Esophagus muscularis mucosa (tissue), 4 donors: ENCODE results near the gene TGFBR3. TPM values are rescaled to one million over a fixed set of nuclear protein-coding genes. Genes with fewer than 3 reads are reported as not detected.

Experiments
- DNase-seq: peaks from one replicate; pipeline ENCODE4 v3.0.0-alpha.2; 2017; ENCODE audit errors: extremely low spot score
- H3K27ac ChIP-seq, 4 donors: fragments of 200-600 bp; sonication (generic); replicated peaks in 1 of 4; 1 replicate in 3 of 4; 2 replicates in 1 of 4; pipeline ENCODE4 v1.5.1; 2016 to 2019; ENCODE audit warnings: mild to moderate bottlenecking in 1 of 4
- H3K27me3 ChIP-seq, 4 donors: fragments of 200-600 bp; sonication (generic); one replicate each; pipeline versions ENCODE4 v1.5.1 to v1.6.0; 2016 to 2019
- H3K36me3 ChIP-seq, 4 donors: fragments of 200-600 bp; sonication (generic); one replicate each; pipeline ENCODE4 v1.5.1; 2016 to 2019
- H3K4me1 ChIP-seq, 4 donors: fragments of 200-600 bp; sonication (generic); one replicate each; pipeline ENCODE4 v1.5.1; 2016 to 2019
- H3K4me3 ChIP-seq, 4 donors: fragments of 200-600 bp; sonication (generic); 1 replicate in 2 of 4; 2 replicates in 2 of 4; pipeline ENCODE4 v1.5.1; 2016 to 2019; ENCODE audit warnings: mild to moderate bottlenecking in 4 of 4, moderate library complexity in 1 of 4
- H3K9me3 ChIP-seq, 4 donors: fragments of 200-600 bp; sonication (generic); 1 replicate in 3 of 4; 2 replicates in 1 of 4; pipeline ENCODE4 v1.5.1; 2016 to 2019
- EP300 ChIP-seq: sonication (generic); formaldehyde crosslinking; IDR thresholded peaks from one replicate; pipeline ENCODE4 v1.6.1; 2017; ENCODE audit warnings: antibody characterized with exemption
- POLR2A ChIP-seq: fragments of 450-650 bp; IDR thresholded peaks from one replicate; pipeline ENCODE4 v1.6.1; 2017; ENCODE audit warnings: antibody characterized with exemption, moderate library complexity, mild to moderate bottlenecking, low read depth
- POLR2AphosphoS5 ChIP-seq, 2 donors: sonication (generic); formaldehyde crosslinking; IDR thresholded peaks; one replicate each; pipeline ENCODE4 v1.6.1; 2017; ENCODE audit warnings: antibody characterized with exemption in 2 of 2
- WGBS: methylation state at CpG from one replicate; pipeline ENCODE4 v1.1.5; 2018; 5-methylcytosine and 5-hydroxymethylcytosine counted together
- intact Hi-C: fragments of 100-400 bp; cut with DNase I; formaldehyde crosslinking; loops from one replicate; pipeline ENCODE4 v1.15.1; 2023
- total RNA-seq, 4 donors: library from RNA; depleted of rRNA; stranded (reverse); fragments of >200 nt; gene quantifications; one replicate each; pipeline versions ENCODE4 v1.1.0 to v1.2.1, GENCODE V29; 2016
- TF ChIP-seq, protein P1 (sequence below), 3 experiments: fragments of 200-600 bp in 2 of 3; fragments of 450-650 bp in 1 of 3; sonication (generic) in 2 of 3; IDR thresholded peaks; one replicate each; pipeline ENCODE4 v1.5.1; 2017 to 2019; ENCODE audit warnings: antibody characterized with exemption in 3 of 3, mild to moderate bottlenecking in 2 of 3, moderate library complexity in 1 of 3

The TGFBR3 gene
- total RNA-seq, 4 donors from 2014 or later: 176 to 262 (median 188) TPM

DNA sequence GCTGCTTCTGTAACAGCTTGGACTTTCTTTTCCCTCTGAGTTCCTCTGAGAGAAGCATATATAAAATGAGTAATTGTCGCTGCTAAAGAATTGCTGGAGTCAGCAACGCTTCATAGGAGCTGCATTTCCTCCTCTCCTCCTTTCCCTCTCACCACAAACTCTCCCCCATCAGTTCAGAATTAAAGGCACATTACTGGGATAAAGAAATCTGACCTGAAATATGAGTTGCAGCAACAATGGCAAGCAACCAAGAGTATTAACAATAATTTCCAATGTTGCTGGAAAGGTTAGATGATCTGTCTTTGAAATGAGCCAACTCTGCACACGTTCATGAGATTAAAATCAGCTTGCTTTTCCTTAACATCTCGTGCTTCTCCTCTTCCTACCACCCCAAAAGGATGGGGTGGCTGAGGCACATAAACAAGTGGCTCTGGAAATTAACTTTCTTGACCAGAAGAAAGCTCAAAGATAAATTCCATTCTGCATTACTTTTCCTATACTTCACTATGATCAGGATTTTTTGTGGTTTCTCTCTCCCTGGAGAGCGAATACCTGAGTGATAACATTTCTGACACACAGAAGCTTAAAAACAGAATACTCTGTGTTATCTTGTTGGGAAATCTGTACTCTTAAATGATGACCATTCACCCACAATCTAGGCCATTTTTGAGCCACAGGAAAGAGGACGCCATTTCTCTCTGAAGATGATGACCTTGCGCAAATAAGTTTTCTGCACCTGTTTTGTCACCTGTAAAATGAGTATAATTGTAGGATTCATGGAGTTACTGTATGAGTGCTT lies 90.2 kb downstream of the TGFBR3 start:
- no peaks in the 10 kb centered on the region for H3K27me3 ChIP-seq
- peaks cover 0 to 15% (median 8%) of the 10 kb centered on the region in 4 donors for H3K36me3 ChIP-seq
- WGBS: 54% methylated on average over 7 of the region's 7 CpGs
- H3K27ac ChIP-seq: peak overlapping the region; percentile 62 to 81 (median 68)
- no peak overlapping the region for H3K4me3 ChIP-seq
- TF ChIP-seq POLR2AphosphoS5 (IDR thresholded peaks at IDR 0.05) (peak in 1 of 2 donors; percentile 59), EP300 (no peak)
- DNase-seq: no peak
- peaks cover 58 to 93% (median 91%) of the 10 kb centered on the region in 4 donors for H3K4me1 ChIP-seq
- intact Hi-C loops: no loop called here
- H3K9me3 ChIP-seq: no peaks in the 10 kb centered on the region

DNA sequence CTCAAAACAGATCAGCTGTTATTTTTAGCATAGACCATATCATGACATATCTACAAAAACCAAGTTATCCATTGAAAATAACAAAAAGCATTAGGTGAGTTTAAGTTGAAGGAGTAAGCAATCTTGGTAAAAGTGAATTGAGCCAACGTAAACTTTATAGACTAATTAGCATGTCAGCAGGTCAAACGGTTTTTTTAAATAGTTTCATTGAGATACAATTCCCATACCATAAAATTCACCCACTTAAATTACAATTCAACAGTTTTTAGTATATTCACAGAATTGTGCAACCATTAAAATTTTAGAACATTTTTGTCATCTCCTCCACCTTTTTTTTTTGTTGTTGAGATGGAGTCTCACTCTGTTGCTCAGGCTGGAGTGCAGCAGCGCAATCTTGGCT lies 92.1 kb downstream of the TGFBR3 start:
- Histone ChIP-seq H3K9me3 (no peaks in the 10 kb centered on the region), H3K4me1 (peaks cover 53 to 99% (median 97%) of the 10 kb centered on the region in 4 donors), H3K27me3 (no peaks in the 10 kb centered on the region), H3K27ac (peak overlapping the region; percentile 62 to 81 (median 68)), H3K36me3 (peaks cover 0 to 15% (median 8%) of the 10 kb centered on the region in 4 donors), H3K4me3 (no peak overlapping the region)
- WGBS: 91% methylated on average over 3 of the region's 3 CpGs
- no peak for DNase-seq
- intact Hi-C loops: no loop called here
- TF ChIP-seq POLR2A (no peak), POLR2AphosphoS5 (IDR thresholded peaks at IDR 0.05) (no peak), EP300 (no peak)
- TF ChIP-seq, protein P1, sequence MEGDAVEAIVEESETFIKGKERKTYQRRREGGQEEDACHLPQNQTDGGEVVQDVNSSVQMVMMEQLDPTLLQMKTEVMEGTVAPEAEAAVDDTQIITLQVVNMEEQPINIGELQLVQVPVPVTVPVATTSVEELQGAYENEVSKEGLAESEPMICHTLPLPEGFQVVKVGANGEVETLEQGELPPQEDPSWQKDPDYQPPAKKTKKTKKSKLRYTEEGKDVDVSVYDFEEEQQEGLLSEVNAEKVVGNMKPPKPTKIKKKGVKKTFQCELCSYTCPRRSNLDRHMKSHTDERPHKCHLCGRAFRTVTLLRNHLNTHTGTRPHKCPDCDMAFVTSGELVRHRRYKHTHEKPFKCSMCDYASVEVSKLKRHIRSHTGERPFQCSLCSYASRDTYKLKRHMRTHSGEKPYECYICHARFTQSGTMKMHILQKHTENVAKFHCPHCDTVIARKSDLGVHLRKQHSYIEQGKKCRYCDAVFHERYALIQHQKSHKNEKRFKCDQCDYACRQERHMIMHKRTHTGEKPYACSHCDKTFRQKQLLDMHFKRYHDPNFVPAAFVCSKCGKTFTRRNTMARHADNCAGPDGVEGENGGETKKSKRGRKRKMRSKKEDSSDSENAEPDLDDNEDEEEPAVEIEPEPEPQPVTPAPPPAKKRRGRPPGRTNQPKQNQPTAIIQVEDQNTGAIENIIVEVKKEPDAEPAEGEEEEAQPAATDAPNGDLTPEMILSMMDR (IDR thresholded peaks at IDR 0.05): no peak

DNA sequence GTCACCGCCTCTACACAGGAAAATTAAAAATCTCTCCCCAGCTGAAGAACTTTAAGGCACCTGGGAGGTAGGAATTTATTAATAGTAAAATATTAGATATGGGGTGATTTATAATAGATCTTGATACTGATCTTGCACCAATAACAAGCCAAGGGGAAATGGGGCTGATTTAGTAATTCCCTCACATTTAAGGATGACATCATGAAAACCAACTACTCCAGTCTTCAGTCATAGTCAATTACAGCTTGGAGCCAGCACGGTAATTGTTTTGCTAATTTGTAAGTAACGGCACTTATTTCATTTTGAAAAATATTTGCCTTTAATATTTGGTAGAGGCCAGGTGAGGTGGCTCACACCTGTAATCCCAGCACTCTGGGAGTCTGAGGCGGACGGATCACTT lies 92.8 kb downstream of the TGFBR3 start:
- 90% methylated on average over 5 of the region's 5 CpGs for WGBS
- Histone ChIP-seq H3K27me3 (no peaks in the 10 kb centered on the region), H3K4me3 (no peak overlapping the region), H3K36me3 (peaks cover 0 to 15% (median 8%) of the 10 kb centered on the region in 4 donors), H3K27ac (peak overlapping the region; percentile 50 to 81 (median 61)), H3K9me3 (no peaks in the 10 kb centered on the region), H3K4me1 (peaks cover 52 to 99% (median 97%) of the 10 kb centered on the region in 4 donors)
- no peak for TF ChIP-seq POLR2AphosphoS5 (IDR thresholded peaks at IDR 0.05)
- TF ChIP-seq, protein P1 (IDR thresholded peaks at IDR 0.05): no peak
- no peak for TF ChIP-seq POLR2A
- no peak for TF ChIP-seq EP300
- intact Hi-C loops: no loop called here
- no peak for DNase-seq

DNA sequence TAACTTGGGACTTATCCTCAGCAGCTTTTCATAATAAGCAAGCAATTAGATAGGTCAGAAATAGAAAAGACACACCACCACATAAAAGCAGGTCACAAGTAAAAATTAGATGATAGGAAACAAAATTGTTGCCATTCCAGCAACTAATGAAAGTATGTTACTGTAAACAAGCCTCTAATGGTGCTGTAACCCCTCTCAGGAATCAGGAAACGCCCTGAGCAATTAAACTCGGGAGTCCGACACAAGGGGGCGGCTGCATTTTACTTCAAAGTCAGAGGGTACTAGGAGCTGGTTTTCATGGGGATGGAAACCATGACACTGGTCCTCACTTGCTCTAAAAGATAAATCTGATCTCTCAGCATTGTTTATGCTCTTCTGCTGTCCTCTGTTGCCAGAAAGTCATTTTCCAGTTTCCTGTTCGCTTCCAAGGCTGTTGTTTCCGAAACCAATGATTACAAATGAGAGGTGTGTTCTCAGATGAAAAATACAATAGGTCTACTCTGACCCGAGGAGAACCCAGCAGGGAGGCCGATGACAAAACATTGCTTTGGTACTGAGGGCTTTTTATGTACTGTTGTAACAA lies 93.4 kb downstream of the TGFBR3 start:
- Histone ChIP-seq H3K36me3 (peaks cover 0 to 15% (median 8%) of the 10 kb centered on the region in 4 donors), H3K27ac (peak overlapping the region; percentile 50 to 81 (median 61)), H3K9me3 (no peaks in the 10 kb centered on the region), H3K4me1 (peaks cover 48 to 99% (median 97%) of the 10 kb centered on the region in 4 donors), H3K4me3 (no peak overlapping the region), H3K27me3 (no peaks in the 10 kb centered on the region)
- intact Hi-C loops: no loop called here
- TF ChIP-seq, protein P1 (IDR thresholded peaks at IDR 0.05): no peak
- TF ChIP-seq POLR2A (no peak), EP300 (no peak), POLR2AphosphoS5 (IDR thresholded peaks at IDR 0.05) (no peak)
- 67% methylated on average over 8 of the region's 8 CpGs for WGBS
- DNase-seq: no peak

DNA sequence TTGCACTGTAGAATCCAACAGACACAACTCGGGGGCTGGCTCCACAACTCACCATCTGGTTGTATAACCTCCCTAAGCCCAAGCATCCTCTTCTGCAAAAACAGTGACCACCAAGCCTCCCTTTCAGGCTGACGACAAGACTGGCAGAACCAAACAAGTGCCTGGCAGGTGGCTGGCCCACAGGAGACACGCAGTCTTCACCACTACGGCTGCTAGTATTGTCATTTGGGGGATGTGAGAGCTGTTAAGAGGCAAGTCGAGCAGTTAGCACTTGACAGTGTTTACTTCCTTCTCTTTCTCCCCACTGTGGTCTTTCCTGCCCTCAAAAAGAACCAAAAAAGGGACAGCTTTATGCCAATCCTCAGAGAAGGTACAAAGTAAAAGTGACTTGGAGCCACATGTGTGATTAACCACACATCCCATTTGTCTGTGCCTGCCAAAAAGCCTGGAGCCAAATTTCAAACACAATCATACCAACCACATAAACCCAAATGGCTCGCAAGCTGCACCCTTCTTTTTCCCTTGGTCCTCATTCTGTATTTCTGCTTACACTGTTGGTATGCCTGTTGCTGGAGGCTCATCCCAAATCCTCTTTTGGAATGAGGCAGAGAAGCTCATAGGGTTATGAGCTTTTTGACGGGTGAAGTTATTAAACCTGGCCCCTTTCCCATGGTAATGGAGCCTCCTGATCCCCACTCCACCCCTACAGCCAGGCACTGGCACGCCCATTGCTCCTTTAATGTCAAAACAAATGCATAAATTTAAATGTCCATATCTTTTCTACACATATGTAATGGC lies 94.1 kb downstream of the TGFBR3 start:
- WGBS: 63% methylated on average over 7 of the region's 8 CpGs

More for the DNA sequence above, 94.1 kb downstream of the TGFBR3 start:
- Histone ChIP-seq H3K4me1 (peaks cover 41 to 99% (median 93%) of the 10 kb centered on the region in 4 donors), H3K9me3 (no peaks in the 10 kb centered on the region), H3K27ac (peak overlapping the region; percentile 50 to 81 (median 61)), H3K36me3 (peaks cover 0 to 12% (median 7%) of the 10 kb centered on the region in 4 donors), H3K27me3 (no peaks in the 10 kb centered on the region), H3K4me3 (no peak overlapping the region)
- intact Hi-C loops: no loop called here
- TF ChIP-seq POLR2AphosphoS5 (IDR thresholded peaks at IDR 0.05) (no peak), POLR2A (no peak)
- TF ChIP-seq, protein P1 (IDR thresholded peaks at IDR 0.05): no peak
- DNase-seq: no peak
